ENCODE data around the gene TACC2.

- TF ChIP-seq POLR2A (IDR thresholded peaks at IDR 0.05) (no peak), CTCF (IDR thresholded peaks at IDR 0.05) (no peak), POLR2AphosphoS5 (IDR thresholded peaks at IDR 0.05) (no peak)
Observed at GRCh38 chr10:122075171-122075570, 86.2 kb downstream of the TACC2 start.
